Liver (tissue), 9 donors: ENCODE results near the gene CAMK1D. TPM values are rescaled to one million over a fixed set of nuclear protein-coding genes. Genes with fewer than 3 reads are reported as not detected.

Experiments used
- DNase-seq: peaks from one replicate; pipeline ENCODE4 v3.0.0-alpha.2; 2017; ENCODE audit warnings: low spot score
- H3K27ac ChIP-seq, 2 donors: one replicate each; pipeline ENCODE4 v1.7.0; 2013; ENCODE audit warnings: inconsistent platforms in 2 of 2, low read length in 2 of 2, control low read depth in 1 of 2, low read depth in 1 of 2, mild to moderate bottlenecking in 1 of 2
- H3K27me3 ChIP-seq, 4 donors: one replicate each; pipeline versions ENCODE4 v1.6.1 to v1.7.0; 2013; ENCODE audit warnings: low read length in 3 of 4, inconsistent platforms in 1 of 4, mild to moderate bottlenecking in 1 of 4, moderate library complexity in 1 of 4; ENCODE audit not compliant: control insufficient read depth in 4 of 4, insufficient read depth in 4 of 4
- H3K36me3 ChIP-seq, 4 donors: one replicate each; pipeline versions ENCODE4 v1.6.1 to v1.7.0; 2013; ENCODE audit warnings: low read length in 3 of 4, mild to moderate bottlenecking in 3 of 4, low read depth in 1 of 4, moderate library complexity in 1 of 4; ENCODE audit not compliant: control insufficient read depth in 4 of 4, insufficient read depth in 3 of 4
- H3K4me1 ChIP-seq, 4 donors: one replicate each; pipeline versions ENCODE4 v1.6.1 to v1.7.0; 2013; ENCODE audit warnings: low read length in 3 of 4, mild to moderate bottlenecking in 3 of 4, moderate library complexity in 1 of 4; ENCODE audit not compliant: control insufficient read depth in 4 of 4, insufficient read depth in 4 of 4
- H3K4me3 ChIP-seq, 3 donors: one replicate each; pipeline versions ENCODE4 v1.6.1 to v1.7.0; 2013; ENCODE audit warnings: low read length in 3 of 3, control low read depth in 1 of 3, low read depth in 1 of 3, mild to moderate bottlenecking in 1 of 3
- H3K9ac ChIP-seq, 2 donors: one replicate each; pipeline ENCODE4 v1.7.0; 2013; ENCODE audit warnings: low read length in 2 of 2, mild to moderate bottlenecking in 2 of 2, moderate library complexity in 2 of 2, control low read depth in 1 of 2, low read depth in 1 of 2
- H3K9me3 ChIP-seq, 4 donors: one replicate each; pipeline versions ENCODE4 v1.6.1 to v1.7.0; 2013; ENCODE audit warnings: low read length in 3 of 4; ENCODE audit not compliant: control insufficient read depth in 4 of 4
- ATF3 ChIP-seq: IDR thresholded peaks from 2 replicates; pipeline ENCODE4 v1.6.1; 2016; ENCODE audit warnings: antibody characterized with exemption
- EGR1 ChIP-seq, 2 donors: IDR thresholded peaks; 2 replicates each; pipeline ENCODE4 v1.6.1; 2016 to 2018; ENCODE audit warnings: antibody characterized with exemption in 2 of 2, low read depth in 2 of 2
- FOXA1 ChIP-seq: IDR thresholded peaks from 2 replicates; pipeline ENCODE4 v1.6.1; 2016; ENCODE audit warnings: antibody characterized with exemption
- FOXA2 ChIP-seq: IDR thresholded peaks from 2 replicates; pipeline ENCODE4 v1.6.1; 2016; ENCODE audit warnings: antibody characterized with exemption
- GABPA ChIP-seq, 2 donors: IDR thresholded peaks in 1 of 2; conservative IDR thresholded peaks in 1 of 2; 2 replicates each; pipeline ENCODE4 v1.6.1; 2016; ENCODE audit warnings: antibody characterized with exemption in 2 of 2, mild to moderate bottlenecking in 1 of 2, moderate library complexity in 1 of 2
- HNF4A ChIP-seq, 2 donors: conservative IDR thresholded peaks; 2 replicates each; pipeline ENCODE4 v1.6.1; 2016; ENCODE audit warnings: antibody characterized with exemption in 2 of 2, mild to moderate bottlenecking in 2 of 2
- HNF4G ChIP-seq: IDR thresholded peaks from 2 replicates; pipeline ENCODE4 v1.6.1; 2016; ENCODE audit warnings: antibody characterized with exemption
- JUND ChIP-seq, 2 donors: IDR thresholded peaks; 2 replicates each; pipeline ENCODE4 v1.6.1; 2016; ENCODE audit warnings: antibody characterized with exemption in 2 of 2
- MAX ChIP-seq: IDR thresholded peaks from 2 replicates; pipeline ENCODE4 v1.6.1; 2016; ENCODE audit warnings: antibody characterized with exemption
- NR2F2 ChIP-seq: IDR thresholded peaks from 2 replicates; pipeline ENCODE4 v1.6.1; 2016; ENCODE audit warnings: antibody characterized with exemption
- RAD21 ChIP-seq, 2 donors: IDR thresholded peaks; 2 replicates each; pipeline ENCODE4 v1.6.1; 2016; ENCODE audit warnings: antibody characterized with exemption in 2 of 2, mild to moderate bottlenecking in 2 of 2
- RXRA ChIP-seq, 2 donors: IDR thresholded peaks; 2 replicates each; pipeline ENCODE4 v1.6.1; 2017 to 2018; ENCODE audit warnings: antibody characterized with exemption in 2 of 2, mild to moderate bottlenecking in 1 of 2
- SP1 ChIP-seq: IDR thresholded peaks from 2 replicates; pipeline ENCODE4 v1.6.1; 2018; ENCODE audit warnings: antibody characterized with exemption, mild to moderate bottlenecking
- TAF1 ChIP-seq: conservative IDR thresholded peaks from 2 replicates; pipeline ENCODE4 v1.6.1; 2016; ENCODE audit warnings: antibody characterized with exemption, mild to moderate bottlenecking
- YY1 ChIP-seq: IDR thresholded peaks from 2 replicates; pipeline ENCODE4 v1.6.1; 2016; ENCODE audit warnings: antibody characterized with exemption, mild to moderate bottlenecking
- ZBTB33 ChIP-seq: IDR thresholded peaks from 2 replicates; pipeline ENCODE4 v1.6.1; 2016; ENCODE audit warnings: antibody characterized with exemption
- WGBS: extraction: QIAGEN DNeasy Blood & Tissue Kit; methylation state at CpG from one replicate; pipeline ENCODE4 v1.1.7; 2013; 5-methylcytosine and 5-hydroxymethylcytosine counted together
- polyA plus RNA-seq, 2 donors: library from polyadenylated mRNA; stranded (reverse) in 1 of 2; unstranded in 1 of 2; fragments of 200-250 nt in 1 of 2; fragments of >200 nt in 1 of 2; fragmentation: Nextera tagmentation in 1 of 2; extraction: Ambion mirVana in 1 of 2; gene quantifications; one replicate each; pipeline versions ENCODE4 v1.2.1 to v1.2.3, GENCODE V29; 2013 to 2015
- total RNA-seq, 2 donors: library from RNA; depleted of rRNA; stranded (reverse); fragments of >200 nt; gene quantifications; one replicate each; pipeline ENCODE4 v1.2.3, GENCODE V29; 2014
- TF ChIP-seq, protein P1 (sequence below): IDR thresholded peaks from 2 replicates; pipeline ENCODE4 v1.6.1; 2016; ENCODE audit warnings: antibody characterized with exemption, mild to moderate bottlenecking
- TF ChIP-seq, protein P2 (sequence below): fragments of 150-350 bp; IDR thresholded peaks from 2 replicates; pipeline ENCODE4 v1.5.1; 2017; ENCODE audit warnings: improper control_type of control experiment, low read depth, low read length; ENCODE audit not compliant: missing input control
- donor health status: healthy.
- donor health status: healthy.
- donor health status: healthy.
- donor health status: healthy.
- donor health status: healthy.

The CAMK1D gene
- total and polyA plus RNA-seq, 4 donors, result 2.7 to 10.1 (median 4.2) TPM

DNA sequence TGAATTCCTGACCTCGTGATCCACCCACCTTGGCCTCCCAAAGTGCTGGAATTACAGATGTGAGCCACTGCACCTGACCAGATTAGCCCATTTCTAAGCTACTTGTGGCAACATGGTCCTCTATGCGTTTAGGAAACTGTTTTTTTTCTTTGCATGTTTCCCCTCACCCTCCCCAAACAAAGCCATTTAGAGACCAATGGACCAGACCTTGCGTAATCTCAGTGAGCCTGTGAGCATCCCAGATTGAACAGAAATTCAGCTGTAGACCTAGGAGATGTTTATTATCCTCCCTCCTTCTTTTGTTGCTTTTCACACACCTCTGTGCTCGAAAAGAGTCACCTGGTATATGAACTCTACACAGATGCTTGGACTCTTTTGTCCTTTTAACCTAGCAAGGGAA, 28.5 kb upstream of the CAMK1D start:
- Histone ChIP-seq H3K9ac (no peak overlapping the region), H3K27ac (no peak overlapping the region), H3K36me3 (no peaks in the 10 kb centered on the region), H3K4me1 (peaks cover 4 to 19% (median 13%) of the 10 kb centered on the region in 4 donors), H3K27me3 (no peaks in the 10 kb centered on the region), H3K4me3 (no peak overlapping the region), H3K9me3 (no peaks in the 10 kb centered on the region)
- DNase-seq, result no peak
- TF ChIP-seq SP1, result peak; percentile 26
- peak in 1 of 2 donors; percentile 58 for TF ChIP-seq RXRA (IDR thresholded peaks at IDR 0.05)
- no peak for TF ChIP-seq FOXA2
- TF ChIP-seq MAX, result no peak
- peak; percentile 52 for TF ChIP-seq YY1
- TF ChIP-seq ZBTB33, result no peak
- TF ChIP-seq NR2F2, result no peak
- no peak for TF ChIP-seq ATF3
- peak; percentile 33 to 45 for TF ChIP-seq RAD21 (IDR thresholded peaks at IDR 0.05)
- no peak for TF ChIP-seq TAF1
- TF ChIP-seq HNF4A (conservative IDR thresholded peaks at IDR 0.05), result peak; percentile 52 to 66
- peak in 1 of 2 donors; percentile 31 for TF ChIP-seq EGR1 (IDR thresholded peaks at IDR 0.05; ENCODE audit: low read depth in 2 of 2)
- TF ChIP-seq, protein P1, sequence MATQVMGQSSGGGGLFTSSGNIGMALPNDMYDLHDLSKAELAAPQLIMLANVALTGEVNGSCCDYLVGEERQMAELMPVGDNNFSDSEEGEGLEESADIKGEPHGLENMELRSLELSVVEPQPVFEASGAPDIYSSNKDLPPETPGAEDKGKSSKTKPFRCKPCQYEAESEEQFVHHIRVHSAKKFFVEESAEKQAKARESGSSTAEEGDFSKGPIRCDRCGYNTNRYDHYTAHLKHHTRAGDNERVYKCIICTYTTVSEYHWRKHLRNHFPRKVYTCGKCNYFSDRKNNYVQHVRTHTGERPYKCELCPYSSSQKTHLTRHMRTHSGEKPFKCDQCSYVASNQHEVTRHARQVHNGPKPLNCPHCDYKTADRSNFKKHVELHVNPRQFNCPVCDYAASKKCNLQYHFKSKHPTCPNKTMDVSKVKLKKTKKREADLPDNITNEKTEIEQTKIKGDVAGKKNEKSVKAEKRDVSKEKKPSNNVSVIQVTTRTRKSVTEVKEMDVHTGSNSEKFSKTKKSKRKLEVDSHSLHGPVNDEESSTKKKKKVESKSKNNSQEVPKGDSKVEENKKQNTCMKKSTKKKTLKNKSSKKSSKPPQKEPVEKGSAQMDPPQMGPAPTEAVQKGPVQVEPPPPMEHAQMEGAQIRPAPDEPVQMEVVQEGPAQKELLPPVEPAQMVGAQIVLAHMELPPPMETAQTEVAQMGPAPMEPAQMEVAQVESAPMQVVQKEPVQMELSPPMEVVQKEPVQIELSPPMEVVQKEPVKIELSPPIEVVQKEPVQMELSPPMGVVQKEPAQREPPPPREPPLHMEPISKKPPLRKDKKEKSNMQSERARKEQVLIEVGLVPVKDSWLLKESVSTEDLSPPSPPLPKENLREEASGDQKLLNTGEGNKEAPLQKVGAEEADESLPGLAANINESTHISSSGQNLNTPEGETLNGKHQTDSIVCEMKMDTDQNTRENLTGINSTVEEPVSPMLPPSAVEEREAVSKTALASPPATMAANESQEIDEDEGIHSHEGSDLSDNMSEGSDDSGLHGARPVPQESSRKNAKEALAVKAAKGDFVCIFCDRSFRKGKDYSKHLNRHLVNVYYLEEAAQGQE, result no peak
- TF ChIP-seq GABPA (IDR thresholded peaks at IDR 0.05 in 1 of 2, conservative IDR thresholded peaks at IDR 0.05 in 1 of 2), result no peak
- no peak for TF ChIP-seq FOXA1
- no peak for TF ChIP-seq HNF4G
- TF ChIP-seq, protein P2, sequence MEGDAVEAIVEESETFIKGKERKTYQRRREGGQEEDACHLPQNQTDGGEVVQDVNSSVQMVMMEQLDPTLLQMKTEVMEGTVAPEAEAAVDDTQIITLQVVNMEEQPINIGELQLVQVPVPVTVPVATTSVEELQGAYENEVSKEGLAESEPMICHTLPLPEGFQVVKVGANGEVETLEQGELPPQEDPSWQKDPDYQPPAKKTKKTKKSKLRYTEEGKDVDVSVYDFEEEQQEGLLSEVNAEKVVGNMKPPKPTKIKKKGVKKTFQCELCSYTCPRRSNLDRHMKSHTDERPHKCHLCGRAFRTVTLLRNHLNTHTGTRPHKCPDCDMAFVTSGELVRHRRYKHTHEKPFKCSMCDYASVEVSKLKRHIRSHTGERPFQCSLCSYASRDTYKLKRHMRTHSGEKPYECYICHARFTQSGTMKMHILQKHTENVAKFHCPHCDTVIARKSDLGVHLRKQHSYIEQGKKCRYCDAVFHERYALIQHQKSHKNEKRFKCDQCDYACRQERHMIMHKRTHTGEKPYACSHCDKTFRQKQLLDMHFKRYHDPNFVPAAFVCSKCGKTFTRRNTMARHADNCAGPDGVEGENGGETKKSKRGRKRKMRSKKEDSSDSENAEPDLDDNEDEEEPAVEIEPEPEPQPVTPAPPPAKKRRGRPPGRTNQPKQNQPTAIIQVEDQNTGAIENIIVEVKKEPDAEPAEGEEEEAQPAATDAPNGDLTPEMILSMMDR, result no peak
- TF ChIP-seq JUND (IDR thresholded peaks at IDR 0.05), result peak in 1 of 2 donors; percentile 16
- WGBS, result 50% methylated on average over 4 of the region's 4 CpGs
